HepG2 (cell line): ENCODE data around the gene DNTTIP2. TPM values are rescaled to one million over a fixed set of nuclear protein-coding genes. Genes with fewer than 3 reads are reported as not detected.

ENCODE experiments used
- IRF2 ChIP-seq: IDR thresholded peaks from 2 replicates; pipeline ENCODE4 v1.6.1; 2018; ENCODE audit warnings: missing genetic modification reagents, missing compliant biosample characterization
- ISX ChIP-seq: sonication (generic); formaldehyde crosslinking; conservative IDR thresholded peaks from 2 replicates; pipeline ENCODE4 v1.5.0; 2020; ENCODE audit warnings: missing genetic modification reagents
- MATR3 ChIP-seq: sonication (generic); formaldehyde crosslinking; IDR thresholded peaks from 2 replicates; pipeline ENCODE4 v1.4.0; 2020; ENCODE audit warnings: missing genetic modification reagents
- NR2C2 ChIP-seq: sonication (generic); formaldehyde crosslinking; IDR thresholded peaks from 2 replicates; pipeline ENCODE4 v1.4.0; 2020; ENCODE audit warnings: missing genetic modification reagents, mild to moderate bottlenecking, moderate library complexity, borderline replicate concordance
- PLRG1 ChIP-seq: fragments of 450-650 bp; conservative IDR thresholded peaks from 2 replicates; pipeline ENCODE4 v1.6.1; 2016
- RBM22 ChIP-seq: fragments of 200-400 bp; formaldehyde crosslinking; optimal IDR thresholded peaks from 2 replicates; pipeline ENCODE3; 2017; ENCODE audit warnings: mild to moderate bottlenecking, low read length, moderate library complexity
- SRF ChIP-seq: IDR thresholded peaks from 2 replicates; pipeline ENCODE4 v1.6.1; 2011; ENCODE audit warnings: mild to moderate bottlenecking, low read depth, low read length, moderate library complexity
- TBX2 ChIP-seq: sonication (generic); formaldehyde crosslinking; IDR thresholded peaks from 2 replicates; pipeline ENCODE4 v1.5.0; 2020; ENCODE audit warnings: missing genetic modification reagents, mild to moderate bottlenecking, borderline replicate concordance
- ZFP62 ChIP-seq: sonication (generic); formaldehyde crosslinking; IDR thresholded peaks from 2 replicates; pipeline ENCODE4 v1.4.0; 2020; ENCODE audit warnings: missing genetic modification reagents
- ZMAT3 ChIP-seq: sonication (generic); formaldehyde crosslinking; conservative IDR thresholded peaks from 2 replicates; pipeline ENCODE4 v1.7.0; 2021; ENCODE audit warnings: missing genetic modification reagents
- polyA plus RNA-seq, 8 experiments: library from polyadenylated mRNA; depleted of rRNA in 3 of 8; stranded (reverse) in 7 of 8; unstranded in 1 of 8; fragments of >200 nt; fragmentation: Illumina TruSeq in 4 of 8; extraction: Trizol in 4 of 8; gene quantifications; 2 replicates each; pipeline versions ENCODE4 v1.2.1 to v1.2.3, GENCODE V29; 2011 to 2016; ENCODE audit warnings: low read depth in 4 of 8, missing spikeins in 1 of 8, mixed read lengths in 1 of 8; ENCODE audit not compliant: insufficient read depth in 1 of 8
- total RNA-seq, 5 experiments: library from RNA; depleted of rRNA; stranded (reverse); fragments of >200 nt; fragmentation: Illumina TruSeq; extraction: Trizol; gene quantifications; 2 replicates each; pipeline ENCODE4 v1.2.3, GENCODE V29; 2016; ENCODE audit warnings: low read depth in 1 of 5
- TF ChIP-seq, protein P1 (sequence below), 2 experiments: sonication (generic) in 1 of 2; formaldehyde crosslinking in 1 of 2; IDR thresholded peaks; 2 replicates each; pipeline versions ENCODE4 v1.4.0 to v1.6.1; 2016 to 2020; ENCODE audit warnings: borderline replicate concordance in 1 of 2, low read depth in 1 of 2, mild to moderate bottlenecking in 1 of 2, missing genetic modification reagents in 1 of 2
- TF ChIP-seq, protein P2 (sequence below): sonication (generic); formaldehyde crosslinking; IDR thresholded peaks from 2 replicates; pipeline ENCODE4 v1.9.0; 2021; ENCODE audit warnings: missing genetic modification reagents, borderline replicate concordance
- TF ChIP-seq, protein P3 (sequence below): sonication (generic); formaldehyde crosslinking; IDR thresholded peaks from 2 replicates; pipeline ENCODE4 v1.4.0; 2020; ENCODE audit warnings: missing genetic modification reagents, borderline replicate concordance
- TF ChIP-seq, protein P4 (sequence below): sonication (generic); formaldehyde crosslinking; IDR thresholded peaks from 2 replicates; pipeline ENCODE4 v1.4.0; 2020; ENCODE audit warnings: mild to moderate bottlenecking, missing genetic modification reagents

Gene DNTTIP2
- total and polyA plus RNA-seq, 2 of the 13 experiments (the other 11 are each of a cell fraction or from before 2014, with no cell fraction given): 11.4 to 63.3 TPM

DNA sequence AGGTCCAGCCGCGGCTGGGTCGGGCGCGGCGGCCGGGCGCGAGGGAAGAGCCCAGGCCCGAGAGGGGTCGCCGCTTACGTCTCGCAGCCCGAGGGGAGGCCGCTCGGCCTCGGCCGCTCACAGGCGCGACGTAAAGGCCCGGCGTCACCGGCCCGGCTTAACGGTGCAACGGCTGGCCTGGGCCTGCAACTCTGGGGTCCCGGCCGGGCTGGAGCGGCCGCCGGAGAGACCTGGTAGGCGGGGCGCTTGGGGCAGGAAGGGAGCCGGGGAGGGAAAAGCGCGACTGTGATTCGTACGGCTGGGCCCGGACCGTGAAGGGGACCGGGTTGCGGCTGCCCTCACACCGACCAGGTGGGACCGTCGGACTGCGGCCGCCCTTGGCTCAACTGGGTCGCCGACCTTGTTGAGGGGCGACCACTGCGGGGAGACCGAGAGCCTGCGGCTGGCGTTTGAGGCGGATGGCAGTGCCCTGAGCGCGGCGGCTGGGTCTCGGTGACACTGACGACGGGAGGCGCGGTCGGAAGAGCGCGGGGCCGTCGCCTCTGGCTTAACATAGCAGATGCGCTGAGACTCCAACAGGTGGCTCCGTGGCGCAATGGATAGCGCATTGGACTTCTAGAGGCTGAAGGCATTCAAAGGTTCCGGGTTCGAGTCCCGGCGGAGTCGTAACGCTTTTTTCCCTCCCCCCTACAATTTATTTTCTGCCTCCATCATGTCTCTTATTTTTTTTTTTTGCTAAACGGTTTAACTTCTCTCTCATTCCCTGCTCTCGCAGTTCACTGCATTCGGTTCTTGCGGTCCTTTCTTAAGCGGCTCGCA is 31.8 kb downstream of the DNTTIP2 start (continued):
- TF ChIP-seq, protein P1, sequence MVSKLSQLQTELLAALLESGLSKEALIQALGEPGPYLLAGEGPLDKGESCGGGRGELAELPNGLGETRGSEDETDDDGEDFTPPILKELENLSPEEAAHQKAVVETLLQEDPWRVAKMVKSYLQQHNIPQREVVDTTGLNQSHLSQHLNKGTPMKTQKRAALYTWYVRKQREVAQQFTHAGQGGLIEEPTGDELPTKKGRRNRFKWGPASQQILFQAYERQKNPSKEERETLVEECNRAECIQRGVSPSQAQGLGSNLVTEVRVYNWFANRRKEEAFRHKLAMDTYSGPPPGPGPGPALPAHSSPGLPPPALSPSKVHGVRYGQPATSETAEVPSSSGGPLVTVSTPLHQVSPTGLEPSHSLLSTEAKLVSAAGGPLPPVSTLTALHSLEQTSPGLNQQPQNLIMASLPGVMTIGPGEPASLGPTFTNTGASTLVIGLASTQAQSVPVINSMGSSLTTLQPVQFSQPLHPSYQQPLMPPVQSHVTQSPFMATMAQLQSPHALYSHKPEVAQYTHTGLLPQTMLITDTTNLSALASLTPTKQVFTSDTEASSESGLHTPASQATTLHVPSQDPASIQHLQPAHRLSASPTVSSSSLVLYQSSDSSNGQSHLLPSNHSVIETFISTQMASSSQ (IDR thresholded peaks at IDR 0.05; ENCODE audit: low read depth): no peak
- TF ChIP-seq, protein P1 (CRISPR knock-in tag; IDR thresholded peaks at IDR 0.05; ENCODE audit: borderline replicate concordance): no peak
- TF ChIP-seq, protein P2, sequence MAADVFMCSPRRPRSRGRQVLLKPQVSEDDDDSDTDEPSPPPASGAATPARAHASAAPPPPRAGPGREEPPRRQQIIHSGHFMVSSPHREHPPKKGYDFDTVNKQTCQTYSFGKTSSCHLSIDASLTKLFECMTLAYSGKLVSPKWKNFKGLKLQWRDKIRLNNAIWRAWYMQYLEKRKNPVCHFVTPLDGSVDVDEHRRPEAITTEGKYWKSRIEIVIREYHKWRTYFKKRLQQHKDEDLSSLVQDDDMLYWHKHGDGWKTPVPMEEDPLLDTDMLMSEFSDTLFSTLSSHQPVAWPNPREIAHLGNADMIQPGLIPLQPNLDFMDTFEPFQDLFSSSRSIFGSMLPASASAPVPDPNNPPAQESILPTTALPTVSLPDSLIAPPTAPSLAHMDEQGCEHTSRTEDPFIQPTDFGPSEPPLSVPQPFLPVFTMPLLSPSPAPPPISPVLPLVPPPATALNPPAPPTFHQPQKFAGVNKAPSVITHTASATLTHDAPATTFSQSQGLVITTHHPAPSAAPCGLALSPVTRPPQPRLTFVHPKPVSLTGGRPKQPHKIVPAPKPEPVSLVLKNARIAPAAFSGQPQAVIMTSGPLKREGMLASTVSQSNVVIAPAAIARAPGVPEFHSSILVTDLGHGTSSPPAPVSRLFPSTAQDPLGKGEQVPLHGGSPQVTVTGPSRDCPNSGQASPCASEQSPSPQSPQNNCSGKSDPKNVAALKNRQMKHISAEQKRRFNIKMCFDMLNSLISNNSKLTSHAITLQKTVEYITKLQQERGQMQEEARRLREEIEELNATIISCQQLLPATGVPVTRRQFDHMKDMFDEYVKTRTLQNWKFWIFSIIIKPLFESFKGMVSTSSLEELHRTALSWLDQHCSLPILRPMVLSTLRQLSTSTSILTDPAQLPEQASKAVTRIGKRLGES (CRISPR knock-in tag): no peak
- TF ChIP-seq ISX (CRISPR knock-in tag) (no peak), ZFP62 (no peak), NR2C2 (CRISPR knock-in tag) (no peak), SRF (no peak), PLRG1 (no peak), RBM22 (peak; percentile 72), IRF2 (CRISPR knock-in tag) (no peak; the same call in 1 of the 2 replicates), MATR3 (CRISPR knock-in tag) (no peak), TBX2 (peak; percentile 69), ZMAT3 (CRISPR knock-in tag) (peak; percentile 50)
- TF ChIP-seq, protein P3, sequence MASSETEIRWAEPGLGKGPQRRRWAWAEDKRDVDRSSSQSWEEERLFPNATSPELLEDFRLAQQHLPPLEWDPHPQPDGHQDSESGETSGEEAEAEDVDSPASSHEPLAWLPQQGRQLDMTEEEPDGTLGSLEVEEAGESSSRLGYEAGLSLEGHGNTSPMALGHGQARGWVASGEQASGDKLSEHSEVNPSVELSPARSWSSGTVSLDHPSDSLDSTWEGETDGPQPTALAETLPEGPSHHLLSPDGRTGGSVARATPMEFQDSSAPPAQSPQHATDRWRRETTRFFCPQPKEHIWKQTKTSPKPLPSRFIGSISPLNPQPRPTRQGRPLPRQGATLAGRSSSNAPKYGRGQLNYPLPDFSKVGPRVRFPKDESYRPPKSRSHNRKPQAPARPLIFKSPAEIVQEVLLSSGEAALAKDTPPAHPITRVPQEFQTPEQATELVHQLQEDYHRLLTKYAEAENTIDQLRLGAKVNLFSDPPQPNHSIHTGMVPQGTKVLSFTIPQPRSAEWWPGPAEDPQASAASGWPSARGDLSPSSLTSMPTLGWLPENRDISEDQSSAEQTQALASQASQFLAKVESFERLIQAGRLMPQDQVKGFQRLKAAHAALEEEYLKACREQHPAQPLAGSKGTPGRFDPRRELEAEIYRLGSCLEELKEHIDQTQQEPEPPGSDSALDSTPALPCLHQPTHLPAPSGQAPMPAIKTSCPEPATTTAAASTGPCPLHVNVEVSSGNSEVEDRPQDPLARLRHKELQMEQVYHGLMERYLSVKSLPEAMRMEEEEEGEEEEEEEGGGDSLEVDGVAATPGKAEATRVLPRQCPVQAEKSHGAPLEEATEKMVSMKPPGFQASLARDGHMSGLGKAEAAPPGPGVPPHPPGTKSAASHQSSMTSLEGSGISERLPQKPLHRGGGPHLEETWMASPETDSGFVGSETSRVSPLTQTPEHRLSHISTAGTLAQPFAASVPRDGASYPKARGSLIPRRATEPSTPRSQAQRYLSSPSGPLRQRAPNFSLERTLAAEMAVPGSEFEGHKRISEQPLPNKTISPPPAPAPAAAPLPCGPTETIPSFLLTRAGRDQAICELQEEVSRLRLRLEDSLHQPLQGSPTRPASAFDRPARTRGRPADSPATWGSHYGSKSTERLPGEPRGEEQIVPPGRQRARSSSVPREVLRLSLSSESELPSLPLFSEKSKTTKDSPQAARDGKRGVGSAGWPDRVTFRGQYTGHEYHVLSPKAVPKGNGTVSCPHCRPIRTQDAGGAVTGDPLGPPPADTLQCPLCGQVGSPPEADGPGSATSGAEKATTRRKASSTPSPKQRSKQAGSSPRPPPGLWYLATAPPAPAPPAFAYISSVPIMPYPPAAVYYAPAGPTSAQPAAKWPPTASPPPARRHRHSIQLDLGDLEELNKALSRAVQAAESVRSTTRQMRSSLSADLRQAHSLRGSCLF: no peak
- TF ChIP-seq, protein P4, sequence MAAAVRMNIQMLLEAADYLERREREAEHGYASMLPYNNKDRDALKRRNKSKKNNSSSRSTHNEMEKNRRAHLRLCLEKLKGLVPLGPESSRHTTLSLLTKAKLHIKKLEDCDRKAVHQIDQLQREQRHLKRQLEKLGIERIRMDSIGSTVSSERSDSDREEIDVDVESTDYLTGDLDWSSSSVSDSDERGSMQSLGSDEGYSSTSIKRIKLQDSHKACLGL: no peak; the same call in 1 of the 2 replicates
